Endothelial cell of umbilical vein (primary cell): ENCODE data around the gene SHC4.

ENCODE experiments used
- EZH2 ChIP-seq: IDR thresholded peaks from 2 replicates; pipeline ENCODE4 v1.6.1; 2012; ENCODE audit warnings: borderline replicate concordance, low read depth, mild to moderate bottlenecking, moderate library complexity, low read length, inconsistent platforms; ENCODE audit not compliant: severe bottlenecking
- JUN ChIP-seq: IDR thresholded peaks from 2 replicates; pipeline ENCODE4 v1.6.1; 2011; ENCODE audit warnings: borderline replicate concordance, low read depth; ENCODE audit not compliant: insufficient read length, insufficient read depth
- POLR2A ChIP-seq: IDR thresholded peaks from 2 replicates; pipeline ENCODE4 v1.6.1; 2012; ENCODE audit warnings: low read depth, mild to moderate bottlenecking, control low read depth, low read length
- POLR2AphosphoS5 ChIP-seq: IDR thresholded peaks from 2 replicates; pipeline ENCODE4 v1.6.1; 2012; ENCODE audit warnings: low read depth, mild to moderate bottlenecking, control low read depth, low read length, moderate library complexity; ENCODE audit not compliant: insufficient read depth
- TF ChIP-seq, protein P1 (sequence below), 2 donors: IDR thresholded peaks; 1 replicate in 1 of 2; 2 replicates in 1 of 2; pipeline ENCODE4 v1.5.1; 2011; ENCODE audit warnings: low read length in 2 of 2, mild to moderate bottlenecking in 2 of 2, moderate library complexity in 2 of 2, control low read depth in 1 of 2, inconsistent platforms in 1 of 2, low read depth in 1 of 2; ENCODE audit not compliant: insufficient read depth in 1 of 2; ENCODE audit errors: extremely low read depth in 1 of 2
- TF ChIP-seq, protein P2 (sequence below): IDR thresholded peaks from 2 replicates; pipeline ENCODE4 v1.6.1; 2011; ENCODE audit not compliant: insufficient read depth, insufficient read length

DNA sequence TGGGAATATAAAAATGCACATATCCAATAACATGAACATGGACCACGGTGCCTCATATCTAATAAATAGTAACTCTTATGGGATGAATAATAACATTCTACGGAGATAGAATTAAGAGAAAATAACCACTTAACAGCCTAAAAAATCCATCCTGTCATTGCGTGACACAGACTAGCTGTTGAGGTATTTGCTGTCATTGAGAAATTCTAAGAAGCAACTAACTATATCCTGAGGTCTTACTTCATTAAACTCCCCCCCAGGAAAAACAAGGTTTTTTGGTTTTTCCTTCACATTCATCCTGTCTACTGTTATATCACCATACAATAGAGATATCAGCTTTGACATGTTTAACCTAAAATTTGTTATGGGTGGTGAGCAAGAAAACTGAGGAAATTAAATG lies 167.2 kb downstream of the SHC4 start:
- TF ChIP-seq, protein P1, sequence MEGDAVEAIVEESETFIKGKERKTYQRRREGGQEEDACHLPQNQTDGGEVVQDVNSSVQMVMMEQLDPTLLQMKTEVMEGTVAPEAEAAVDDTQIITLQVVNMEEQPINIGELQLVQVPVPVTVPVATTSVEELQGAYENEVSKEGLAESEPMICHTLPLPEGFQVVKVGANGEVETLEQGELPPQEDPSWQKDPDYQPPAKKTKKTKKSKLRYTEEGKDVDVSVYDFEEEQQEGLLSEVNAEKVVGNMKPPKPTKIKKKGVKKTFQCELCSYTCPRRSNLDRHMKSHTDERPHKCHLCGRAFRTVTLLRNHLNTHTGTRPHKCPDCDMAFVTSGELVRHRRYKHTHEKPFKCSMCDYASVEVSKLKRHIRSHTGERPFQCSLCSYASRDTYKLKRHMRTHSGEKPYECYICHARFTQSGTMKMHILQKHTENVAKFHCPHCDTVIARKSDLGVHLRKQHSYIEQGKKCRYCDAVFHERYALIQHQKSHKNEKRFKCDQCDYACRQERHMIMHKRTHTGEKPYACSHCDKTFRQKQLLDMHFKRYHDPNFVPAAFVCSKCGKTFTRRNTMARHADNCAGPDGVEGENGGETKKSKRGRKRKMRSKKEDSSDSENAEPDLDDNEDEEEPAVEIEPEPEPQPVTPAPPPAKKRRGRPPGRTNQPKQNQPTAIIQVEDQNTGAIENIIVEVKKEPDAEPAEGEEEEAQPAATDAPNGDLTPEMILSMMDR (IDR thresholded peaks at IDR 0.05; ENCODE audit: extremely low read depth in 1 of 2, insufficient read depth in 1 of 2, low read depth in 1 of 2, low read length in 2 of 2) = no peak
- TF ChIP-seq POLR2AphosphoS5 (no peak), EZH2 (no peak), POLR2A (no peak), JUN (no peak)
- TF ChIP-seq, protein P2, sequence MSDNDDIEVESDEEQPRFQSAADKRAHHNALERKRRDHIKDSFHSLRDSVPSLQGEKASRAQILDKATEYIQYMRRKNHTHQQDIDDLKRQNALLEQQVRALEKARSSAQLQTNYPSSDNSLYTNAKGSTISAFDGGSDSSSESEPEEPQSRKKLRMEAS = no peak
